HG03565 (cell line): Measurements from ENCODE around the gene OR10H2.
"Not testable (repeated sequence)": the region's sequence is repeated elsewhere in the genome, so short reads cannot be mapped to it uniquely, and the experiment has no call there.

Source experiments
- ATAC-seq: cut with Tn5 transposase; IDR thresholded peaks from one replicate; pipeline ENCODE4 v1.9.1; 2021; ENCODE audit warnings: mild to moderate bottlenecking, moderate library complexity; ENCODE audit not compliant: unreplicated experiment

Gene OR10H2, protein sequence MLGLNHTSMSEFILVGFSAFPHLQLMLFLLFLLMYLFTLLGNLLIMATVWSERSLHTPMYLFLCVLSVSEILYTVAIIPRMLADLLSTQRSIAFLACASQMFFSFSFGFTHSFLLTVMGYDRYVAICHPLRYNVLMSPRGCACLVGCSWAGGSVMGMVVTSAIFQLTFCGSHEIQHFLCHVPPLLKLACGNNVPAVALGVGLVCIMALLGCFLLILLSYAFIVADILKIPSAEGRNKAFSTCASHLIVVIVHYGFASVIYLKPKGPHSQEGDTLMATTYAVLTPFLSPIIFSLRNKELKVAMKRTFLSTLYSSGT

DNA sequence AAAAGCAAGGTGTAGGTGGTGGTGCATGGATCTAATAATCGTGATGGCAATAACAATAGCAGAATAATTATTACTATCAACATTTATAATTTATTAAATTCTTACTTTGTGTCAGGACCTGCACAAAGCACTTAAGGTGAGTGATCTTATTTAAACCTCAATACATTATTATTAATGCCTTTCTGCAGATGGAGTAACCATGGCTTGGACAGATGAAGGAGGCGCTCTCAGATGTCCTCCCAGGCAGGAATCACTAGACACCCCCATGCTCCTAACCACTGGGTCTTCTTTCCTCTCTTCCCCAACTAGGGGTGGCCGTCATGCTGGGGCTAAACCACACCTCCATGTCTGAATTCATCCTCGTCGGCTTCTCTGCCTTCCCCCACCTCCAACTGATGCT is at the start of gene OR10H2:
Gene OR10H2 (plus strand): TSS at position 301 of the 400 bp plus-strand sequence. CDS start 20 bp downstream, at position 321.
- no peak for ATAC-seq

DNA sequence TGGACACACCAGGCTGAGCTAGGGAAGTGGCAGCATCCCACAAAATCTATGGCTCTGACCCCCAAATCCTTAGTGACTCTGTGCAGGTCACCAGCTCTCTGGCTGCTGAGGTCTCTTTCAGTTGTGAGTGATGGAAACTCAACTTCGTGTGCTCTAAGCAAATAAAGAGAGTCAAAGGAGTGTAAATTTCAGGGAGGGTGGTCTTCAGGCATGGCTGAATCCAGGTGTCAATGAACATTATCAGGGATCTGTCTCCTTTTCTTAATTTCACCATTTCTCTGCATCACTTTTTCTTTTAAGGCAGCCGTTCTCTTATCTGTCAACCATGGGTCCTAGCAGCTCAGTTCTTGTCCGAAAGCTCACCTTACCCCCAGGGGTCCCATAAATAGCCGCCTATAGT is 48.7 kb upstream of the OR10H2 start:
- ATAC-seq: no peak

DNA sequence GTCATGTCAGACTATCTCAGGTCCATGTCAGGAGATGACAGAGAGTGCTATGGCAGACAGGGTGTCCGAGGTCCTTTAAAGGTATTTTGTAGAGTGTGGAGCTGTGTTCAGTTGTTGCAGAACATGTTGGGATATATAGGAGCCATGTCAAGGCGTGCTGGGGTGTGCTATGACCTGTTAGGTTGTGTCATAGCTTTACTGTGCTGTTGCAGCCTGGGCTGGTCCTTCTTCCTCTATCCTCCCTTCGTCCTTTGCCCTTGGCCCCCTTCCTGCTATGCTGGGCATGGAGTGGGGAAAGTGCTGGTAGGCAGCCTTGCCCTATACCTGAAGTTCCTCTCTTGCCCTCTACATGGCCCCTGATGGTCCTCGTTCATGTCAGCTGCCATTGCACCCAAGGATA is 48.0 kb upstream of the OR10H2 start:
- not testable (repeated sequence) for ATAC-seq

DNA sequence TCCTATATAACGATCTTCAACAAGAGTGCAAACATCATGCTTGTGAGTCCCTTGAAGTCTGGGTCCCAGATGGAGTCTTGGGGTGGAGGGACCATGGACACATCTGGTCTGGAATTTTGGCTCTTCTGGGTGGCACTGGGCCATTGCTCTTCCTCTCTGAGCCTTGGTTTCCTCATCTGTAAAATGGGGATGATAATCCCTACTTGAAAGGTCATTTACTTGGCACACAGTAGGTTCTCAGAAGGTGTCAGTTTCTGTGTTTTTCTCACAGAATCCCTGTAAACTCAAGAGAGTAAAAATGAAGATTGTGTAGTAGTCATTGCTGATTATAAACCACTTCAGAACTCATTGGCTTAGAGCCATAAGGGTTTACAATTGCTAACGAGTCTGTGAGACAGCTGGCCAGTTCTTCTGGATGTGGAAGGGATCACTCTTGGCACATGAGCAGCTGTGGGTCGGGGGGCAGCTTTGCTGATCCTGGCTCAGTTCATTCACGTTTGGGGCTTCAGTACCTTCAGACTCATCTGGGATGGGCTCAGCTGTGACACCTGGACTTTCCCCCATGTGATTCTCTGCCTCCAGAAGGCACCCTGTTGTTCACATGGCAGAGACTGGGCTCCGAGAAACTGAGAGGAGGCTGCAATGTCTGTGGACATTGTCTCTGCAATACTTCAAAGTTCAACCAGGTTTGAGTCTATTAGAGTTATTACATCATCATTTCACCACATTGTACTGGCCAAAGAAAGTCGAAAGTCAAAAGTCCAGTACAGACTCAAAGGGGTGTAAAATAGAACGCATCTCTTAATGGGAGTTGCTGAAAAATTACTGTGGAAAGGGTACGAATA is 47.1 kb upstream of the OR10H2 start:
- no peak for ATAC-seq

DNA sequence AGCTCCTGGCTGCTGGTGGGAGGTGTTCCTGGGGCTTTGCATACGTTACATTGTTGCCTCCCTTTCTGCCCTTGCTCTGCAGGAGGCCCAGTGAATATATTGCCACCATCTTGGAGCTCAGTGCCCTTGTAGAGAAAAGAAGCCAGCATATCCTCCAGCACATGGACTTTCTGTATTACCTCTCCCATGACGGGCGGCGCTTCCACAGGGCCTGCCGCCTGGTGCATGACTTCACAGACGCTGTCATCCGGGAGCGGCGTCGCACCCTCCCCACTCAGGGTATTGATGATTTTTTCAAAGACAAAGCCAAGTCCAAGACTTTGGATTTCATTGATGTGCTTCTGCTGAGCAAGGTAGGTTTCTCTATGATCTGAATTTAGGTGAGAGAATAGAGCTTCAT is 44.4 kb upstream of the OR10H2 start:
- ATAC-seq: no peak

DNA sequence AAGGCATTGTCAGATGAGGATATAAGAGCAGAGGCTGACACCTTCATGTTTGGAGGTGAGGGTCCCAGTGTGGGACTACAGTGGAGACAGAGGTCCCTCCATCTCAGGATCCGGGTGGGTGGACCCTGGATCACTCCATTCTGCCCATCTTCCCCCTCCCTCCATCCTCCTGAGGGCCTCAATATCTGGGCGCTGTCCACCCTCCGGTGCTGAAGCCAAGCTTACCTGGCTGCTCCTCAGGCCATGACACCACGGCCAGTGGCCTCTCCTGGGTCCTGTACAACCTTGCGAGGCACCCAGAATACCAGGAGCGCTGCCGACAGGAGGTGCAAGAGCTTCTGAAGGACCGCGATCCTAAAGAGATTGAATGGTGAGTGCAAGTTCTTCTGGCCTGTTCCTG is 43.0 kb upstream of the OR10H2 start:
- ATAC-seq: no peak

DNA sequence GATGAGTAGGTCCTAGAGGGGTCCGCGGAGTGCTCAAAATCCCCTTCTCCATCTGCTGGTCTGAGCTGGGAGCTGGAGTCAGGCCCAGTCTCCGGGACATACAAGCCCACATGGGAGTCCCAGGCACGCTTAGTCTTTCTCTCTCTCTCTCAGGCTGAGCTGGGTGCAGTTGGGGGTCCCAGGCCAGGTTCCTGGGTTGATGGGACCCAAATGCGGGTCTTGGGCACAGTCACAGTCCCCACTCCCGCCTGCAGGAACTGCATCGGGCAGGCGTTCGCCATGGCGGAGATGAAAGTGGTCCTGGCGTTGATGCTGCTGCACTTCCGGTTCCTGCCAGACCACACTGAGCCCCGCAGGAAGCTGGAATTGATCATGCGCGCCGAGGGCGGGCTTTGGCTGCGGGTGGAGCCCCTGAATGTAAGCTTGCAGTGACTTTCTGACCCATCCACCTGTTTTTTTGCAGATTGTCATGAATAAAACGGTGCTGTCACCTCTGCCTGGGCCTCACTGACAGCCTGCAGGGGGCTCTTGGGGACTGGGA is 31.1 kb upstream of the OR10H2 start:
- no peak for ATAC-seq

DNA sequence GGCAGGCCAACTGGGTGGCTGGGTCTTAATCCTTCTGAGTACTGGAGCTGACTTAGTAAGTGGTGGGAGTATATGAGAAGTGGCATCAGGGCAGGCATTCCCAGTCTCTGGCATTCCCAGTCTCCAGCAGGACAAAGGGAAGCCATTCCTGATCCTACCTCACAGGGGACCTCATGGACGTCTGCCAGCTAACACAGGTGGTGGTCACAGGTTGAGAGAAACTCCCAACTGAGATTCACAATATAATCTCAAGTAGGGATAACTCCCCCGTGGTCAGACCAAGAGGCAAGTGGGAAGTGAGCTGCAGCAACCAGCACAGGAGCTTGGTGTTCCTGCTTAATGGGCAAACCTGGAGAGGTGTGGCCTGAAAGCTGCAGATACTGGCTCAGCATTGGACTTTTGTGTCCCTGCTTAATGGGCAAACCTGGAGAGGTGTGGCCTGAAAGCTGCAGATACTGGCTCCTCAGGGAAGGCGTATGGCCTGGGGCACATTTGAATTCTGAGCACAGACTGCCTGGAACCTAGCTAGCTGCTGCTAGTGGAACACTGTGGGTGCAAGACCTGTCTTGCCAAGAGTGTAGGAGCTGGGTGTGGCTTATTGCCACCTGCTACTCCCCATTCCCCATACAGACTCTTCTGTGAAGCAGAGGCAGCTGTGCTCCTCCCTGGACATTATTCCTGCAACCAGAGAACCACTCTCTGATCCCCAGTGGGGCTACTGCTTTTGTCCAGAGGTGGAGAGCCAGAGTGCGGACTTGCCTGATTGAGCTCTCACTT is 25.9 kb upstream of the OR10H2 start:
- no peak for ATAC-seq

DNA sequence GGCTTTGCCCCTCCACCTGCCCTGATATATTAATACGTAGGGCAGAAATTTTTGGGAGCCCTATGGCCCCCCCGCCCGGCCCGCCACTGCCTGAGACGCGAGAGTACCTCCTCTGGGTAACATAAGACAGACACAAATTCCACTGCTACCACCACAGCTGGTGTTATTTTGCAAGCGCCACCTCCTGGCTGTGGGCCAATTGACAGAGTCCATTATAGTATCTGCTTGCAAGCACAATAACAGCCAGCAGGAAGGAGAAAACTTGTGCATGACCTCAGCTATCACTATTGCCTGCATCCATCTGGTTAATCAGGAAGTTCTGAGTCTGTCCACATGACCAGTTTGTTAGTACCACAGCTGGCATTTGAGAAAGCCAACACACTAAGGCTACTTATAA is 25.3 kb upstream of the OR10H2 start:
- no peak for ATAC-seq

DNA sequence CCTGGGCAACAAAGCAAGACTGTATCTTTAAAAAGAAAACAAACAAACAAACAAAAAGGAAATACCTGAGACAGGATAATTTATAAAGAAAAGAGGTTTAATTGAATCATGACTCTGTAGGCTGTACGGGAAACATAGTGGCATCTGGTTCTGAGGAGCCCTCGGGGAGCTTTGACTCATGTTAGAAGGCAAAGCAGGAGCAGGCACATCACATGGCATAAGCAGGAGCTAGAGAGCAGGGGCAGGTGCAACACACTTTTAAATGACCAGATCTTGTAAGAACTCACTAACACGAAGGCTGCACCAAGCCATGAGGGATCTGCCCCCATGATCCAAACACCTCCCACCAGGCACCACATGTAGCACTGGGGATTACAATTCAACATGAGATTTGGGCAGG is 13.2 kb upstream of the OR10H2 start:
- no peak for ATAC-seq

DNA sequence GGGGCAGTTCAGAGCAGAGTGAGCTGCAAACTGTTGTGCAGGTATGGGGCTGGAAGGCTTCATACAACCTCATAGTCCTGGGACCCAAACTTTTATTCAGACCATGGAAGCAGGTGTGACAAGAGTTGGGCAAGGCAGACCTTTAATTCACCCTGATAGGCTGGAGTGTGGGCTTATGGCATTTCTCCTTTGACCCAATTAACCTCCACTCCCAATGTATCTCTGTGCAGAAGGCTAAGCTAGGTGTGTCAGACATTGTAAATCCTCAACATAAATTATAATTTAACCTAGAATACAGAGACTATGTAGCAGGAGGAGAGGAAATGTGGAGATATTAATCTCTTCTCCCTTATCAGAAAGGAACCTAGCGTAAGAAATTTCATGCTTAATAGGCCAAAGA is 12.2 kb upstream of the OR10H2 start:
- ATAC-seq: no peak

DNA sequence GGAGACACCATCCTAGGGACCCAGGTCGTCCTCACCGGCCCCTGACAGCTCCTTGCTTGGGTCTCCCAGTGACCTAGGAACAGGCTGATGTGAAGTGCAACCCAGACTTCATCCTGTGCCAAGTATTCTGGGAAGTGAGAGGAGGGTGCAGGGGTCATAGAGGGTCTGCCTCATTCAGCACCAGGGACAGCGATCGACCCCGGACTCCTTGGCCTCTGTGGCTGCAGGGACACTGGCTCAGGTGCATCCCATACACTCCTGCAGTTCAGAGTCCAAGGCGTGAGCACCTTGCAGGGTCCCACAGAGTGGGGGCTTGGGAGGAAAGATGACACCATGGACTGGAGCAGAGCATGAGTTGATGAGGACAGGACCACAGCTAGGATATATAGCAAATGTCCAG is 10.0 kb upstream of the OR10H2 start:
- no peak for ATAC-seq

DNA sequence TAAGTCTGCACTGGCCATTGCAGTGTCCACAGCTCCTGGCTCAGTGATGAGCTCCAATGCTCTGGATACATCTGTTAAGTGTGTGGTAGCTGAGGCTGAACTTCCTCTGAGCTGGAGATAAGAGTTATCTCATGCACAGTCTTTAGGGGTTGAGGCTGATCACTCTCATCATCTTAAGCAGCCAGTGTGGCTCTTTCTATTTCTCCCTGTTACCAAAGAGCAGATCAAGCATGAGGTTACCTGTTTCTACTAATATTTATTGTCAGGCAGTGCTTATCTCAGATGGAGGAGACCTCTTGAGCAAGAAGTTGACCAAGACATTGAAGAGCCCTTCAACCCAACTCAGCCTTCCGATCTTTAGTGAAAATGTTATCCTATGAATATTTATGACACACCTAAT is 6.6 kb upstream of the OR10H2 start:
- no peak for ATAC-seq

DNA sequence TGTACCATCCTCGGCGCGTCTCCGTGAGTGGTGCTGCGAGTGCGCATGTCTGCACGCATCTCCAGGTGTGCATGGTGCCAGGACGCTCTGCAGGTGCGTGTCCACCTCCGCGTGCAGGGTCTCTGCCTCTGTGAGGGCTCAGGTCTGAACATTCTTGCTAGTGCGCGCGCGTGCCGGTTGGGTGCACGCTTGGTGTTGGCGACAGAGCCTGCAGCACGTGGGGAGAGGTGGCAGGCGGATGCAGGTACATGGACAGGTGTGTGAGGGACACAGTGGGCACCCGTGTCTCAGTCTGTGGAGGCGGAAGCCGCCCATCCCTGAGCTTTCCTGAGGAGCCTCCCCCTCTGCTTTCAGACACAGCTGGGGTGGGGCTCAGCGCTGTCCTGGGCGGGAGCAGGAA is 4.9 kb upstream of the OR10H2 start:
- ATAC-seq: no peak

DNA sequence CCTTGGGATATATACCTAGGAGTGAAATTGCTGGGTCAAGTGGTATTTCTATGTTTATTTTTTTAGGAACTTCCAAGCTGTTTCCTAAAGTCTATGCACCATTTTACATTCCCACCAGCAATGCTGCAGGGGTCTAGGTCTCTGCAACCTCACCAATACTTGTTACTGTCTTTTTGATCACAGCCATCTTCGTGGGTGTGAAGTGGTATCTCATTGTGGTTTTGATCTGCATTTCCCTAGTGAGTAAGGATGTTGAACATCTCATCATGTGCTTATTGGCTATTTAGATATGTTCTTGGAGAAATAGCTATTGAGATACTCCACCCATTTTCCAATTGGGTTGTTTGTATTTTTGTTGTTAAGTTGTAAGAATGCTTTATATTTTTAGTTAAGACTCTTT is 2.7 kb downstream of the OR10H2 start:
- no peak for ATAC-seq

DNA sequence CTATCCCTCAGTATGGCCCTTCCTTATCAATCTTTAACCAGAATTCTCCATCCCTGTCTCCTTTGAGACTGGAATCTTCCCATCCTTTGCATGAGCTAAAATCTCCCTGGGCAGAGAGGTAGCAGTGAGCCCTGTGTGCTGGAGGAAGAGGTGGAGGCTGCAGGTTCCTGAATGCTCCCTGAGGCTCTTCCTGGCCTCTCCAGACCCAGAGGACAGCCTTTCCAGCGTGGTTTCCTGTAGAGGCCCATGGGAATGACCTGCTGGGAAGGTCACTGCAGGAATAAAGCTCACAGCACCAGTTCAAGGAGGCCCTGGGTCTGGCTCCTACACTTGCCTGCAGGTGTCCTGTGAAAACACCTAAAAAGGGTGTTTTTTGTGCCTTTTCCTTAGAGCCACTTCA is 4.6 kb downstream of the OR10H2 start:
- no peak for ATAC-seq

DNA sequence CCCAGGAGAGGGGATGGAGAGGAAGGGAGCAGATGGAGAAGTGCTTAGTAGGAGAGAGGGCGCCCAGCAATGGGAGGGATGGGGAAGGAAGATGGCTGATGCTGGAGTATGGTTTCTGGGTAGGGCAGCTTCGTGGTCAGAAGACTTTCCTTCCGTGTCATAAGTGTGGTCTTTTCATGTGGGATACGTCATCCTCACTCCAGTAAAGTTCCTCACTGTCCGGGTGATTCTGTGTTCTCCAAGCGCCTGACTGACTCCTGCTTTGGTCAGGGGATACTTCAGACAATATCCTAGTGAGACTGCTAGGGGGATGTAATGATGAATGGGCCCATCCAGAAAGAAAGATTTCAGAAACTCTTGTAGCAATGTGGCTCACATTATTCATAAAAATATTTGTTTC is 6.1 kb downstream of the OR10H2 start:
- no peak for ATAC-seq

DNA sequence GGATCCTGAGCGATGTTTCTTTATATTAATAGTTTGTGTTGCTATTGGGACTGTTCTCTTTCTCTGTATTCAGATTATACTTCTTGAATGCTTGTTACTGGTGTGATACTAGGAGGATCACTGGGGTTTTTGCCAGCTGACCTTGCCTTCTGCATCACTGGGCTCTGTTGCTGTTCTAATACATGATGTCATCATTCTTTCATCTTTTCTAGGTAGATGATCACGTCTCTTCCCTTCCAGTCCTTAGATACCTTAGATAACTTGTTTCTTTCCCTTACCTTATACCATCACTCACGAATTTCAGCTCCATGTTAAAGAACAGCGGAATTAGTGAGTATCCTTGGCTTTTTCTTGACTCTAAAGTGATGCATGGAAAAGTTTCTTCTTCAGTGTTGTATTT is 9.9 kb downstream of the OR10H2 start, which contains the start of gene OR10H3:
Gene OR10H3 (plus strand): TSS at position 264 of the 400 bp plus-strand sequence. CDS start 3,408 bp downstream, outside the sequence.
- ATAC-seq: no peak

DNA sequence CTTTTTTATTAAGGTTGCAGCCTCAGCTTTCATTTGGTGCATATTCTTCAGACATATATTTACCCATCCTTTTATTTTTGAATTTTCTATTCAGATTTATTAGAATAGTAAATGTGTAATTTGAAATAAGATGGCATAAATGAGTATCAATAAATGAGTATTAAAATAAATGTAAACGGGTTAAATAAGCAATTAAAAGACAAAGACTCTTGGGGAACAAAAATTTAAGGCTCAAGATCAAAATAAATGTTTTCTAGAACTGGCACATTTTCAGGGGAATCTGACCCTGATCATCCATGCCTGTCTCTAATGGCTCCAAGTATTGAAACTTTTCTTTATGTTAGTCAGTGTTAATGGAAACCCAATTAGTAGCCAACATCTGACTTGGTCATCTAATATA is 13.0 kb downstream of the OR10H2 start:
- ATAC-seq: no peak

DNA sequence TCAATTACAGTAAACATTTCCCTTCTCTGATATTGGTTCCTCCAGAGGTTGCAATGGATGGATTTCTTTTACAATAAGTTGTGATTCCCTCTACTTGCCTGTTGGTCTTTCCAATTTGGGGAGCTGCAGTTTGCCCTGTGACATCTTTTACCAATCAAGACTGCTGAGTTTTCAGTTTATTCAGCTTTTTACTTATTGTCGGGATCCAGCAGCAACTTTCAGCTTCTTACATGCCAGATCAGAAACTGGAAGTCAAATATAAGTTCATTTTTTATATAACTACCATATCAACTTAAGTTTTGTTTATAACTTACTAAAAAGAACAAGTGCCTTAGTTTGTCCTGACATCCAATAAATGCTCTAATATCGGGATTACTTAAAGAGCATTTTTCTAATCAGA is 20.4 kb downstream of the OR10H2 start:
- no peak for ATAC-seq

DNA sequence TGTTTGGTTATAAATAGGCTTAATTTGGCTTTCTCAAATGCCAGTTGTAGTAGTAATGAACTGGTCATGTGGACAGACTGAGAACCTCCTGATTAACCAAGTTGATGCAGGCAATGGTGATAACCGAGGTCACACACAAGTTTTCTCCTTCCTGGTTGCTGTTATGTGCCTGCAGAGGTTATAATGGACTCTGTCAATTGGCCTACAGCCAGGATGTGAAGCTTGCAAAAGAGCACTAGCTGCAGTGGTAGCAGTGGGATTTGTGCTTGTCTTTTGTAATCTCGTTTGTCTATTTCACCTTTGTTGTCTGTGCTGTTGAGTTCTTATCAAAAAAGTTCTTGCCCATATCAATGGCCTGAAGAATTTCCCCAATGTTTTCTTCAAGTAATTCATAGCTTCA is 30.6 kb downstream of the OR10H2 start:
- ATAC-seq: no peak
